ENCODE results near the gene RERG. TPM values are rescaled to one million over a fixed set of nuclear protein-coding genes. Genes with fewer than 3 reads are reported as not detected.

RERG gene
- total and polyA plus RNA-seq, 2 experiments from 2014 or later = 1.1 to 1.5 TPM

- Mint-ChIP-seq H3K36me3 (ENCODE audit: low read depth) (no peaks in the 10 kb centered on the region), H3K4me1 (no peaks in the 10 kb centered on the region), H3K4me3 (no peak overlapping the region), H3K9me3 (no peaks in the 10 kb centered on the region), H3K27me3 (ENCODE audit: insufficient read depth, low read depth, poor library complexity) (no peaks in the 10 kb centered on the region), H3K27ac (no peak overlapping the region)
- Histone ChIP-seq H3K27ac (ENCODE audit: low read depth) (no peak overlapping the region), H3K79me2 (replicated peaks; ENCODE audit: insufficient read depth) (no peaks in the 10 kb centered on the region), H3K36me3 (ENCODE audit: insufficient read depth) (no peaks in the 10 kb centered on the region), H3K27me3 (ENCODE audit: insufficient read depth) (no peaks in the 10 kb centered on the region), H3K4me3 (no peak overlapping the region), H3K4me1 (ENCODE audit: insufficient read depth) (no peaks in the 10 kb centered on the region), H3K9me2 (ENCODE audit: insufficient read depth) (no peaks in the 10 kb centered on the region), H3K4me2 (no peak overlapping the region), H2AFZ (no peak overlapping the region), H4K20me1 (replicated peaks; ENCODE audit: insufficient read depth) (no peaks in the 10 kb centered on the region), H3F3A (replicated peaks; ENCODE audit: low read depth) (no peaks in the 10 kb centered on the region)
- TF ChIP-seq NANOG (IDR thresholded peaks at IDR 0.05; ENCODE audit: borderline replicate concordance) (no peak), JUNB (IDR thresholded peaks at IDR 0.05; ENCODE audit: unreplicated experiment) (no peak), ETS1 (IDR thresholded peaks at IDR 0.05) (no peak), ZNF114 (CRISPR knock-in tag; IDR thresholded peaks at IDR 0.05) (no peak), EZH2phosphoT487 (IDR thresholded peaks at IDR 0.05; ENCODE audit: unreplicated experiment) (no peak), STAT1 (IDR thresholded peaks at IDR 0.05; ENCODE audit: unreplicated experiment) (no peak), POLR2AphosphoS5 (IDR thresholded peaks at IDR 0.05; ENCODE audit: low read depth) (no peak), ZNF462 (CRISPR knock-in tag; IDR thresholded peaks at IDR 0.05) (no peak), REST (IDR thresholded peaks at IDR 0.05; ENCODE audit: unreplicated experiment) (no peak)
- no peak for ATAC-seq
- DNase-seq (ENCODE audit: low spot score) = no peak
Observed at GRCh38 chr12:15268309-15268708, 47.1 kb upstream of the RERG start.
